GM18909 (cell line): ENCODE data around the gene UROC1.

Experiments
- ATAC-seq: cut with Tn5 transposase; IDR thresholded peaks from one replicate; pipeline ENCODE4 v1.9.1; 2021; ENCODE audit warnings: mild to moderate bottlenecking; ENCODE audit not compliant: unreplicated experiment, poor library complexity

Gene UROC1

GRCh38 chr3:126548556-126549466 is 31.2 kb upstream of the UROC1 start:
- no peak for ATAC-seq

GRCh38 chr3:126547721-126548120 is 30.1 kb upstream of the UROC1 start:
- ATAC-seq: no peak

DNA sequence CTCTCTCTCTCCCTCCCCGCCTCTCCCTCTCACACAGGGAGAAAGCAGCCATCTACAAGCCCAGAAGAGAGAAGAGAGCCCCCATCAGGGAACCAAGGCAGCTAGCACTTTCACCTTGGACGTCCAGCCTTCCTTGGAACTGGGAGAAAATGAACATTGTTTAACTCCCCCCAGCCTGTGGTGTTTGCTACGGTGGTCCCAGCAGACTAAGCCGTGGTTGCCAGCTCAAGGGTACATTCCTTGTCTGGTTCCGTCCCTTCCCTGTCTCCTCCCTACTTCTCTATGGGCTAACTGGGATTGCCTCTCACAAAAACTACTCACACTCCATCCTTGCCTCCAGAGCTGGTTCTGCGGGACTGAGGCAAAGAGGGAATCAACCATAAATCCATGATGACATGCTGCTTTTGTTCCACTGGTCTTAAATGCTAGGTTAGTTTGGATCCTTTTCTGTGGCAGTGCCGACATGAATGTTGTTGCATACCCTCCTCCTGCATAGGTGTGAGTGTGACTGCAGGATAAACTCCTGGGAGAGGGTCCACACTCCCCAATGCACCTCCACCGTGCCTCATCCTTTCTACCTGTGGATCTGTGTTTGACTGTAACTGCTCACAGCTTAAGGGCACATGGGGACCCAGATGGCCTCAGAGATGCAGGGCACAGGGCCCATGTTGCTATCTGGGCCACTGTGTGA is 29.1 kb upstream of the UROC1 start:
- ATAC-seq: no peak

GRCh38 chr3:126546013-126546412 is 28.4 kb upstream of the UROC1 start:
- no peak for ATAC-seq

- no peak for ATAC-seq
These were observed 28.0 kb upstream of the UROC1 start for GRCh38 chr3:126545544-126545943.

DNA sequence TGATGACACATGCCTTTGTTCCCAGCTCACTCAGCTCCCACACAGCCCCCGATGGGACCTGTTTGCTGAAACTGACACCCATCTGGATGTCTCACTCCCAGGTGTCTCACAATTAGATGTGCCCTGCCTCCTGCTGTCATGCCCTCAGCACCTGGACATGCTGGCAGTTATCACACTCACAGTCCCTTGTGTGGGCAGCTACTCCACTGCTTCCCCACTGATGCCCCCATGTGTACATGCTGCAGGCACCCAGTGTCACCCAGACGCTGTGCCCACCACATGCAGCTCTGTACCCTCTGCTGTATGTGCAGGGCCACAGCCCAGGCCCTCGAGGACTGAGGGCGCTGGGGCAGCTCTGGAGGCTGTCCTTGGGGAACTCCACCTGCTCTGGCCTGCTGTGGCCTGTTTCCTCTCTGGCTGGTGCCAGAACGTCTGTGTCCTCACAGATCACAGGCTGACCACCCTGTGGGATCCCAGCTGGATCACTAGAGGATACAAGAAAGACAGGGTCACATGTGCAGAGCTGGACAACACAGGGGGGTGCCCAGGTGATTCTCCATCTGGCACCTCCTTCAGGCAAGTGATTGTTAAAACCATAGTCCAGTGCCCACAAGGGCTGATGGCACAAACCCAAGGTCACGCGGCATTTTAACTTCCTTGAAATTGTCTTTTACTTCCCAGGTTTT is 27.2 kb upstream of the UROC1 start:
- ATAC-seq: no peak

DNA sequence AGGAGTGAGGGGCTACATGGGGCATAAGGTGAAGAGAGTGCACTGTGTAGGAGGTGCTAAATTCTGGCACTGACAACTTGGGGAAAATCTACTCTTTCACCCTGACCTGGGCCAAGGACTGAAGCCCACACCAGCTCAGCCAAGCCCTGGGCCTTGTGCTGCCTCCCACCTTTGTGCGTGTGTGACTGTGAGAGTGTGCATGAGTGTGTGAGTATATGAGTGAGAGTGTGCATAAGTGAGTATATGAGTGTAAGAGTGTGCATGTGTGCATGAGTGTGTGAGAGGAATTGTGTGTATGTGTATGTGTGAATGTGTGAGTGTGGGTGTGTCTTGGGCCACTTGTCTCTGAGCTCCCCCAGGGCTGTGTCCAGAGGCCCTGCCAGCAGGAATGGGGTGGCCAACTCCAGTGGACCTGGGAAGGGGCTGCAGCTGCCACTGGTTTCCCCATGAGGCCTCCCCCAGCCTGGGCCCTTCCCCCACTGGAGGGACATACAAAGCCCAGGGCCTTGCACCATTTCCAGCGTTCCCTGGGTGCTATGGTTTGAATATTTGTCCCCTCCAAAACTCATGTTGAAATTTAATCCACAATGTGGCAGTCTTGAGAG is 26.0 kb upstream of the UROC1 start:
- ATAC-seq: no peak

DNA sequence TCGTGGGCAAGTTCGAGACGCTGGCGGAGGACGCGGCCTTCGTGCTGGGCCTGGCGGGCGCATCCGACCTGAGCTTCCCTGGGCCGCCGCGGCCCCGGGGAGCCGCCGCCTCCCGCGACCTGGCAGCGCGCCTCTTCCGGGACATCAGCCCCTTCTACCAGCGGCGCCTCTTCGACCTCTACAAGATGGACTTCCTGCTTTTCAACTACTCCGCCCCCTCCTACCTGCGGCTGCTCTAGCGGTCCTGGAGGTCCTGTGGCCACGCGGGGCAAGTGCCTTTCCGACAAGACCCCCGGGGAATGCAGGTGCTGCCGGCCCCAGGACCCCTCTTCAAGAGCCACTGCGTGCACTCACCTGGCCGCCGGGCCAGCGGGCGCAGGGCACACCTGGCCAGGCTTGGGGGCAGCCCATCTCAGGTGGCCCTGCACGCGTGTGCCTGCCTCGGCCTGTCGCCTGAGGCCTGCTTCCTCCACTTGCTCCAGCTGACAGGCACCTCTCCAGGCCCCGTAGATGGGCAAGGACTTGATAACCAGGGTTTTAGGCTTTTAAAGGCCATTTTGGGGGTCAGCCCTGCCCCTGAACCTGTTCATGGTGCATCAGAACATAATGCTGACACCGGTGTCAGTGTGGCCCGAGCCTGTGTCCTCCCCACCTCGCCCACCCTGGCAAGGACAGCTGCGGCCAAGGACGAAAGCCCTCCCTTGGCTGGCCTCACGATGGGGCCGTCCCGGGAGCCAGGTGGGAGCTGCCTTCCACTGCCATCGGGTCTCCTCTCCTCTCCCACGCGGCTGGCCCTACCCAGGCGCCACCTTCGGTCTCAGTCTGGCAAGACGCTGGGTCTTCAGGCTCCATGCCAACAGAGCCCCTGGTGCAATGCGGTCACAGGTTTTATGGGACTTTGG is 25.0 kb upstream of the UROC1 start:
- ATAC-seq: no peak

- ATAC-seq: no peak
These were observed 24.2 kb upstream of the UROC1 start for GRCh38 chr3:126541628-126542339.

- ATAC-seq: no peak
These were observed 23.5 kb upstream of the UROC1 start for GRCh38 chr3:126540951-126541627.

DNA sequence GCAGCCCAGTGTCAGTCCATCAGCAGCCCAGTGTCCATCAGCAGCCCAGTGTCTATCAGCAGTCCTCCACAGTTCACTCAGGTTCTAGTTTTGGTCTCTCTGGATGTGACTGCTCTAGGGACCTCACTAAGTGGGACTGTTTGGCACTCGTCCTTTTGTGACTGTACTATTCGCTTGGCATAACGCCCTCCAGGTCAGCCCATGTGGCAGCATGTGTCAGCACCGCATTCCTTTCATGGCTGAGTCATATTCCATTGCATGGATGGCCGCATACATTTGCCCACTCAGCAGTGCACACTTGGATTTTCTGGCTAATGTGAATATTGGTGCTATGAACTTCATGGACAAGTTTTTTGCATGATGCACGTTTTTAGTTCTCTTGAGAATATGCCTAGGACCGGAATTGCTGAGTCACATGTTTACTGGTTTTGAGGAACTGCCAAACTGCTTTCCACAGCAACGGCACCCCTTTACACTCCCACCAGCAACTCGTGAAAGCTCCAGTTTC is 22.8 kb upstream of the UROC1 start:
- no peak for ATAC-seq

DNA sequence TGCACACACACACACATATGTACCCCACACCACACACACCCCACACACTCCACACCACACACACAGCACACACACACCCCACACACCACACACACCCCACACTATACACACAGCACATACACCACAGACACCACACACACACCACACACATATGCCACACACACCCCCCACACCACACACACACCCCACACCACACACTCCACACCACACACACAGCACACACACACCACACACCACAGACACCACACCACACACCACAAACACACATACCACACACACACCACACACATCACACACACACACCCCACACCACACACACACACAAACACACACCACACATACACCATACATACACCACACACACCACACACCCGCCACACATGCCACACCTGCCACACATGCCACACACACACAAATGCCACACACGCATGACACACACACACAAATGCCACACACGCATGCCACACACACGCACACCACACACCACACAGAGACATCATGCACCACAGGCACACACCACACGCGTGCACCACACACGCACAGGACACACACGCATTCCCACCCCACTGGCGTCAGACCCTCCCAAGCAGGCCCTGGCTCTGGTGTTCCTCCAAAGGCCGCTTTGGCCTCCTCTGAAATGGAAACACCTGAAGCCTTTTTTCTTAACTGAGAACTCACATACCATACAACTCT is 22.1 kb upstream of the UROC1 start:
- no peak for ATAC-seq

GRCh38 chr3:126538966-126539365 is 21.4 kb upstream of the UROC1 start:
- no peak for ATAC-seq

DNA sequence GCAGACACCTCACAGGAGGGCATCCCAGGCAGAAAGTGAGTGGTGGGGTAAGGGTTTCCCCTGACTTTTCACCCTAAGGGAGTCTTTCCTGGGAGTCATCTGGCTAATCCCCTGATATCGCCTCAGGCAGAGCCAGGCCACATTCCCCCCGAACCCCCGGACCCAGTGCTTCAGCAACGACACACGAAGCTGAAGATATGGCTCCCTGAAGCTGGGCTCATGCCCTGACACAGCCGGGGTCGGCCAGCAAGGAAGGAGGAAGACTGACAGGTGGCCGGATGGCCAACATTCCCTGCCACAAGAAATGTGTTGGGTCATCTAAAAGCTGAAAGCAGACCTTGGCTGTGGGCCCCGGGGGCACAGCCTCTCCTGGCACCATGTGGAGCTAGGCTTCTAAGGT is 20.7 kb upstream of the UROC1 start:
- ATAC-seq: no peak

DNA sequence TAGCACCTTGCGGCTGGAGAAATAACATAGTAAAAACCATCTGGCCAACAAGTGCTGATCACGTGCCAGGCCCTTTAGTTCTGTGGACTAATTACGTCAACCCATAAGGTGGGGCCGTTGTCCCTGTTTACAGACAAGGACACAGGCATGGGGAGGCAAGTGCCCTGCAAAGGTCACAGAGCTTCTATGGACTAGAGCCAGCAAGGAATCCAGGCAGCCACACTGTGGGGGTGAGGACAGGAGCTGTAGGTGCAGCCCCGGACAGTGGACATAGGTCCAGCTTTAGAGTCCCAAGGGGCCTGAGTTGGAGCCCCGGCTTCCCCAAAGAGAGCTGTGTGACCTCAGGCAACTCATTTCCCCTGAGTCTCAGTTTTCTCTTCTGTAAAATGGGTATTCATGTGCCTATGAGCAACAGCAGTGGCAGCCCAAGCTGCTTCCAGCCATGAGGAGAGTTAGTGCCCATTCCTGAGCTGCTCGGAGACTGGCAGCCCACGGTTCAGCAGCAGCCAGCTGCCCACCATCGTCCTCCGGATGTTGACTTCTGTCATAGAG is 20.2 kb upstream of the UROC1 start:
- ATAC-seq: no peak

GRCh38 chr3:126537116-126537729 is 19.6 kb upstream of the UROC1 start:
- no peak for ATAC-seq

- no peak for ATAC-seq
These were observed 18.6 kb upstream of the UROC1 start for GRCh38 chr3:126536126-126536525.
